HUES6 (cell line): ENCODE data around the gene KCNJ5.
A peak's percentile ranks its signal among the peaks of the same experiment; 100 is the strongest.

ENCODE experiments used
- H3K27ac ChIP-seq: 2 replicates; pipeline ENCODE4 v1.7.0; 2013; ENCODE audit warnings: low read depth, mild to moderate bottlenecking, low read length, inconsistent platforms
- H3K27me3 ChIP-seq: 2 replicates; pipeline ENCODE4 v1.6.1; 2013; ENCODE audit warnings: low read length; ENCODE audit not compliant: control insufficient read depth, insufficient read depth
- H3K36me3 ChIP-seq: 2 replicates; pipeline ENCODE4 v1.6.1; 2013; ENCODE audit warnings: low read length; ENCODE audit not compliant: control insufficient read depth, insufficient read depth
- H3K4me1 ChIP-seq: 2 replicates; pipeline ENCODE4 v1.6.1; 2013; ENCODE audit warnings: low read length; ENCODE audit not compliant: control insufficient read depth, insufficient read depth
- H3K4me3 ChIP-seq: 2 replicates; pipeline ENCODE4 v1.5.1; 2013; ENCODE audit warnings: low read depth, low read length
- H3K9ac ChIP-seq: one replicate; pipeline ENCODE4 v1.6.1; 2013; ENCODE audit warnings: mild to moderate bottlenecking, low read length
- H3K9me3 ChIP-seq: 2 replicates; pipeline ENCODE4 v1.6.1; 2013; ENCODE audit warnings: low read depth, low read length; ENCODE audit not compliant: control insufficient read depth, insufficient read depth

The KCNJ5 gene

GRCh38 chr11:128963744-128964325 lies 72.7 kb downstream of the KCNJ5 start:
- Histone ChIP-seq H3K36me3 (peaks cover 1% of the 10 kb centered on the region; the same call in 1 of the 2 replicates), H3K9me3 (no peaks in the 10 kb centered on the region), H3K9ac (no peak overlapping the region), H3K4me1 (peaks cover 8% of the 10 kb centered on the region; the same call in 1 of the 2 replicates), H3K27ac (no peak overlapping the region; the same call in 1 of the 2 replicates), H3K27me3 (no peaks in the 10 kb centered on the region), H3K4me3 (no peak overlapping the region)

- peaks cover 8% of the 10 kb centered on the region; the same call in 1 of the 2 replicates for H3K4me1 ChIP-seq
- no peaks in the 10 kb centered on the region for H3K9me3 ChIP-seq
- H3K27ac ChIP-seq, result peak overlapping the region; percentile 23; the same call in 1 of the 2 replicates
- H3K36me3 ChIP-seq, result peaks cover 7% of the 10 kb centered on the region
- H3K4me3 ChIP-seq, result no peak overlapping the region
- no peaks in the 10 kb centered on the region for H3K27me3 ChIP-seq
- no peak overlapping the region for H3K9ac ChIP-seq
These were observed 73.3 kb downstream of the KCNJ5 start for GRCh38 chr11:128964463-128964930.

GRCh38 chr11:128965485-128965884 lies 74.3 kb downstream of the KCNJ5 start:
- H3K9ac ChIP-seq, result no peak overlapping the region
- no peaks in the 10 kb centered on the region for H3K9me3 ChIP-seq
- peaks cover 17% of the 10 kb centered on the region for H3K36me3 ChIP-seq
- no peak overlapping the region for H3K27ac ChIP-seq
- no peak overlapping the region for H3K4me3 ChIP-seq
- peaks cover 8% of the 10 kb centered on the region; the same call in 1 of the 2 replicates for H3K4me1 ChIP-seq
- no peaks in the 10 kb centered on the region for H3K27me3 ChIP-seq

- no peak overlapping the region for H3K27ac ChIP-seq
- no peaks in the 10 kb centered on the region for H3K27me3 ChIP-seq
- H3K36me3 ChIP-seq, result peaks cover 30% of the 10 kb centered on the region
- H3K9ac ChIP-seq, result no peak overlapping the region
- no peaks in the 10 kb centered on the region for H3K9me3 ChIP-seq
- peaks cover 8% of the 10 kb centered on the region; the same call in 1 of the 2 replicates for H3K4me1 ChIP-seq
- H3K4me3 ChIP-seq, result no peak overlapping the region
These were observed 76.4 kb downstream of the KCNJ5 start for GRCh38 chr11:128967578-128967977.

GRCh38 chr11:128968916-128969315 lies 77.8 kb downstream of the KCNJ5 start:
- Histone ChIP-seq H3K9me3 (no peaks in the 10 kb centered on the region), H3K4me1 (peaks cover 8% of the 10 kb centered on the region; the same call in 1 of the 2 replicates), H3K27me3 (no peaks in the 10 kb centered on the region), H3K9ac (no peak overlapping the region), H3K27ac (no peak overlapping the region), H3K4me3 (no peak overlapping the region), H3K36me3 (peaks cover 42% of the 10 kb centered on the region)
